Esophagus squamous epithelium (tissue), 5 donors: ENCODE data around the gene DGCR6L. TPM values are rescaled to one million over a fixed set of nuclear protein-coding genes. Genes with fewer than 3 reads are reported as not detected.
"Not testable (repeated sequence)": the region's sequence is repeated elsewhere in the genome, so short reads cannot be mapped to it uniquely, and the experiment has no call there.

ENCODE experiments used
- DNase-seq: peaks from one replicate; lab custom pipeline; 2025; lab: John Stamatoyannopoulos, UW
- H3K27ac ChIP-seq, 4 donors: fragments of 200-600 bp; sonication (generic); one replicate each; pipeline ENCODE4 v1.5.1; 2016 to 2019; ENCODE audit warnings: mild to moderate bottlenecking in 1 of 4
- H3K27me3 ChIP-seq, 4 donors: fragments of 200-600 bp; sonication (generic); 1 replicate in 3 of 4; 2 replicates in 1 of 4; pipeline versions ENCODE4 v1.5.1 to v1.6.0; 2017 to 2021; ENCODE audit warnings: antibody characterized with exemption in 1 of 4
- H3K36me3 ChIP-seq, 3 donors: fragments of 200-600 bp; sonication (generic); one replicate each; pipeline ENCODE4 v1.5.1; 2016 to 2019
- H3K4me1 ChIP-seq, 3 donors: fragments of 200-600 bp; sonication (generic); one replicate each; pipeline ENCODE4 v1.5.1; 2017 to 2019
- H3K4me3 ChIP-seq, 4 donors: fragments of 200-600 bp; sonication (generic); 1 replicate in 3 of 4; 2 replicates in 1 of 4; pipeline ENCODE4 v1.5.1; 2016 to 2019; ENCODE audit warnings: mild to moderate bottlenecking in 2 of 4, moderate library complexity in 1 of 4
- H3K9me3 ChIP-seq, 3 donors: fragments of 200-600 bp; sonication (generic); one replicate each; pipeline ENCODE4 v1.5.1; 2016 to 2019
- POLR2A ChIP-seq, 4 donors: fragments of 450-650 bp; IDR thresholded peaks; one replicate each; pipeline ENCODE4 v1.6.1; 2017; ENCODE audit warnings: antibody characterized with exemption in 4 of 4, mild to moderate bottlenecking in 4 of 4, moderate library complexity in 3 of 4
- WGBS, 2 donors: methylation state at CpG; one replicate each; pipeline ENCODE4 v1.1.5; 2018; 5-methylcytosine and 5-hydroxymethylcytosine counted together
- intact Hi-C: fragments of 100-400 bp; cut with DNase I; formaldehyde crosslinking; loops from one replicate; pipeline ENCODE4 v1.15.0; 2022
- total RNA-seq, 4 donors: library from RNA; depleted of rRNA; stranded (reverse); fragments of >200 nt; gene quantifications; one replicate each; pipeline ENCODE4 v1.1.0, GENCODE V29; 2016
- TF ChIP-seq, protein P1 (sequence below), 6 experiments: fragments of 450-650 bp in 4 of 6; fragments of 200-600 bp in 2 of 6; sonication (generic) in 2 of 6; IDR thresholded peaks; one replicate each; pipeline ENCODE4 v1.5.1; 2016 to 2019; ENCODE audit warnings: antibody characterized with exemption in 6 of 6, mild to moderate bottlenecking in 4 of 6, moderate library complexity in 4 of 6
- donor health status: DM: yes; HTN: yes; CAD: no.

Gene DGCR6L
- total RNA-seq, 4 donors from 2014 or later, result 35.7 to 56.2 (median 49.2) TPM

- no peak overlapping the region for H3K4me3 ChIP-seq
- intact Hi-C loops, result no loop called here
- no peaks in the 10 kb centered on the region for H3K36me3 ChIP-seq
- no peak overlapping the region for H3K27ac ChIP-seq
- no peak for DNase-seq
- peaks cover 0 to 12% (median 0%) of the 10 kb centered on the region in 4 donors for H3K27me3 ChIP-seq
- peaks cover 5 to 21% (median 13%) of the 10 kb centered on the region in 3 donors for H3K4me1 ChIP-seq
- TF ChIP-seq, protein P1, sequence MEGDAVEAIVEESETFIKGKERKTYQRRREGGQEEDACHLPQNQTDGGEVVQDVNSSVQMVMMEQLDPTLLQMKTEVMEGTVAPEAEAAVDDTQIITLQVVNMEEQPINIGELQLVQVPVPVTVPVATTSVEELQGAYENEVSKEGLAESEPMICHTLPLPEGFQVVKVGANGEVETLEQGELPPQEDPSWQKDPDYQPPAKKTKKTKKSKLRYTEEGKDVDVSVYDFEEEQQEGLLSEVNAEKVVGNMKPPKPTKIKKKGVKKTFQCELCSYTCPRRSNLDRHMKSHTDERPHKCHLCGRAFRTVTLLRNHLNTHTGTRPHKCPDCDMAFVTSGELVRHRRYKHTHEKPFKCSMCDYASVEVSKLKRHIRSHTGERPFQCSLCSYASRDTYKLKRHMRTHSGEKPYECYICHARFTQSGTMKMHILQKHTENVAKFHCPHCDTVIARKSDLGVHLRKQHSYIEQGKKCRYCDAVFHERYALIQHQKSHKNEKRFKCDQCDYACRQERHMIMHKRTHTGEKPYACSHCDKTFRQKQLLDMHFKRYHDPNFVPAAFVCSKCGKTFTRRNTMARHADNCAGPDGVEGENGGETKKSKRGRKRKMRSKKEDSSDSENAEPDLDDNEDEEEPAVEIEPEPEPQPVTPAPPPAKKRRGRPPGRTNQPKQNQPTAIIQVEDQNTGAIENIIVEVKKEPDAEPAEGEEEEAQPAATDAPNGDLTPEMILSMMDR (IDR thresholded peaks at IDR 0.05), result no peak
- TF ChIP-seq POLR2A (IDR thresholded peaks at IDR 0.05), result no peak
- no peaks in the 10 kb centered on the region for H3K9me3 ChIP-seq
- 81 to 90% methylated on average over 2 to 4 of the region's 9 CpGs for WGBS, 2 donors
Measured at GRCh38 chr22:20272174-20272573, 47.7 kb downstream of the DGCR6L start.

DNA sequence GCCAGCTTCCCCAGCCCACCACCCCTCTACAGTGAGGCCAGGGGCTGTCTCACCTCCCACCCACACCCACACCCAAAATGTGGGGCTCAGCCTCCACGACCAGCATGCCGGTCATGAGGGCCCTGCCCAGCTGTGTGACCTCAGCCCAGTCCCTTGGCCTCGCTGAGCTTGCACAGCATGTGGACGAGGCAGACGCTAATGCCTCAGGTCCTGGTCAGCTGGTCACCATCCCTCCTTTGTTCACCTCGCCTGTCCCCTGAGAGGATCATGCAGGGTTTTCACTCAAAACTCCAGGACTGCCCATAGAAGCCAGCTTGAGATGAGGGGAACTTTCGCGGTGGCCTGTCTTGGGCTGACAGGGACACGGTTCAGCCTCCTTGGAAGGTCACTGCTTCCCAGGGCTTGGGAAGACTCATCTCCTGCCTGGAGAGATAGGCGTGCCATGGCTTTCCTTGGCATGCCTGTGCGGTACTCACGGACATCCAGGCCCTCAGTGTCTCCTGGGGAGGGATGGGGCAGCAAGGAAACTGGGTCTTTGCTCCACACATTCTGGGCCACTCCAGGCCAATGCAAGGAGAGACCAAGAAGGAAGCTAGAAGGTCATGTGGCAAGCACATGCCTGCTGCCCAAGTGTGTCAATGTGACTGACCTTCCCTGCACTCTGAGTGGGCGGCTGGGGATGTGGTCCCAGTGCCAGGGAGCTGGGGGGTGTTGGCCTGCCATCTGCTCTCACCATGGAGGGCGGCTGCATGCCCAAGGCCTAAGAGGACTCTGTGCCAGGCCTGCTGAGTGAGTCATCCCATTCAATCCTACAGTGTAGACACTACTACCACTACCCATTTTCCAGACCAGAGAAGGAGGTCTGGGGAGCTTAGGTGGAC lies 48.5 kb downstream of the DGCR6L start:
- intact Hi-C loops, result no loop called here
- whole genome bisulfite sequencing, 2 donors, result 67% methylated on average over 8 of the region's 14 CpGs; no CpG with 5 or more reads in 1 of the 2 donors

DNA sequence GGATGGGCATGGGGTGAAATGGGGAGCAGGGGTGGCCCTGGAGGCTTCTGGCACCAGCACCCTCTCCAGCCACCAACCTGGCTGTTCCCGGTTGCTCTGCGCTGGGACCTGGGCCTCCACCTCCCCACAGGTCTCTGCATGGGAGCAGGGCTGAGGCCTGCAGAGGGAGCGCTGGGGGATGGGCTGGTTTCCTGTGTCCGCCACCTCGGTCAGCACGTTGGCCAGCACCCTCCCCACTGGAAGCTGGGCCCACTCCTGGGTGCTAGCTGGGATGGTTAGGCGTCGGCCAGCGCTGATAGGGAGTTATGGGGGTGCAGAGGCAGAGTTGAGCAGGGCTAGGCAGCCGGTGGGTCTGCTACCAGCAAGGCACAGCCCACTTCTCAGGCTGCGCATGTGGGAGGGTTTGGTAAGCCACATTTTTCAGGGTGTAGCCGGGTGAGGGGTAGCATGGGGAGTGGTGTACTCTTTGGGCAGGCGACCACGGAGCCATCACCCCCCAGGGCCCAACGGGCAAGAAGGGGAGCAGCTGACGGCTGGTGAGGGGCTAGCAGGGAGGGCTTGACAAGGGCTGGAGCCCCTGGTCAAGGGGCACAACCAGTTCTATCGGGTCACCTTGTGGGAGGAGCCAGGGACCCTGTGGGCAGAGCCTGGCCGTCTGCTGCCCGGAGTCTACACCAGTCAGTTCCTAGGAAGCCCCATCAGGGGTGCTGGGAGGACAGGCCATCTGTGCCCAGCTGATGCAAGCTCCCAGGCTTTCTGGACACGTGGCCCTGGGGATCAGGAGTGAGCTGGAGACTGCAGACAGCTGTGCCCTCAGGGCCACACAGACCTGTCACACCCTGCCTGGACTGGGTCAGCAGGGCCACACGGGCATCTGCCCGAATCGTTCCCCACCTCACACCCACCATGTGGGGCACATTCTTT lies 49.4 kb downstream of the DGCR6L start:
- intact Hi-C loops, H3K27ac ChIP-seq, H3K9me3 ChIP-seq, DNase-seq, H3K36me3 ChIP-seq, H3K4me3 ChIP-seq: not testable (repeated sequence)
- Histone ChIP-seq H3K4me1 (peaks cover 7 to 26% (median 18%) of the 10 kb centered on the region in 3 donors), H3K27me3 (peaks cover 0 to 16% (median 0%) of the 10 kb centered on the region in 4 donors)
- WGBS, 2 donors, result 77 to 100% methylated on average over 1 to 9 of the region's 23 CpGs

More for the DNA sequence above, 48.5 kb downstream of the DGCR6L start:
- H3K27me3 ChIP-seq, result peaks cover 0 to 16% (median 0%) of the 10 kb centered on the region in 4 donors
- H3K9me3 ChIP-seq, result no peaks in the 10 kb centered on the region
- no peak for TF ChIP-seq POLR2A (IDR thresholded peaks at IDR 0.05)
- TF ChIP-seq, protein P1 (IDR thresholded peaks at IDR 0.05), result no peak
- H3K4me1 ChIP-seq, result peaks cover 7 to 26% (median 18%) of the 10 kb centered on the region in 3 donors
- no peak overlapping the region for H3K4me3 ChIP-seq
- H3K27ac ChIP-seq, result no peak overlapping the region
- DNase-seq, result no peak
- no peaks in the 10 kb centered on the region for H3K36me3 ChIP-seq

- intact Hi-C loops, H3K36me3 ChIP-seq, DNase-seq, H3K4me3 ChIP-seq, H3K9me3 ChIP-seq, H3K27ac ChIP-seq: not testable (repeated sequence)
- H3K27me3 ChIP-seq, result peaks cover 0 to 16% (median 0%) of the 10 kb centered on the region in 4 donors
- WGBS, 2 donors, result 100% methylated on average over 4 of the region's 8 CpGs; no CpG with 5 or more reads in 1 of the 2 donors
- peaks cover 7 to 26% (median 18%) of the 10 kb centered on the region in 3 donors for H3K4me1 ChIP-seq
Measured at GRCh38 chr22:20269673-20270072, 50.2 kb downstream of the DGCR6L start.

DNA sequence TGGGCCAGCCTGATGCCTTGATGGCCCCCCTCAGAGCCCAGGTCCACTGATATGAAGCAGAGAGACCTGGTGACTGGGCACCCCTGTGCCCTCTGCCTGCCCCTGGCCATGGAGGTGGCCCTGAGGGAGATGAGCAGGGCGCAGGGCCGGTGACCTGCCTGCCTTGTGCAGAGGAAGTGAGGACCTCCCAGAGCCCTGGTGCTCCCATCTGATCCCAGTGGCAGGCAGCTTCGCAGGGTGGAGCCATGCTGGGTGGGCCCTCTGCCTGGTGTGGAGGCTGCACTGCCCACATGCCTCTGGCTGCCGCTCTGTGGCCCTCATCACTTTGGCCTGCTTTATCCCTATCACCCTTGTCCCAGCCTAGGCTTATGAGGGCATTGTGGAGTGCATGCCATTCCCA lies 50.7 kb downstream of the DGCR6L start:
- WGBS, 2 donors, result 82% methylated on average over 2 of the region's 4 CpGs; no CpG with 5 or more reads in 1 of the 2 donors
- H3K36me3 ChIP-seq, H3K4me3 ChIP-seq, H3K9me3 ChIP-seq, intact Hi-C loops, H3K27ac ChIP-seq, DNase-seq: not testable (repeated sequence)
- peaks cover 0 to 16% (median 0%) of the 10 kb centered on the region in 4 donors for H3K27me3 ChIP-seq
- H3K4me1 ChIP-seq, result peaks cover 7 to 26% (median 18%) of the 10 kb centered on the region in 3 donors

GRCh38 chr22:20268279-20269012 lies 51.4 kb downstream of the DGCR6L start, which contains the start of gene RTN4R:
Gene RTN4R (minus strand): TSS chr22:20268318. CDS start chr22:20268092, 226 bp downstream.
- intact Hi-C loops, result no loop called here
- Histone ChIP-seq H3K27ac (peak within 1 kb of the TSS; percentile 25 to 81 (median 62)), H3K9me3 (no peaks in the 10 kb centered on the region), H3K4me1 (peaks cover 7 to 21% (median 18%) of the 10 kb centered on the region in 3 donors), H3K27me3 (peaks cover 0 to 16% (median 0%) of the 10 kb centered on the region in 4 donors), H3K36me3 (no peaks in the 10 kb centered on the region), H3K4me3 (peak within 1 kb of the TSS; percentile 41 to 75 (median 56))
- 60% methylated on average over 2 of the region's 58 CpGs; no CpG with 5 or more reads in 1 of the 2 donors for WGBS, 2 donors
- TF ChIP-seq, protein P1 (IDR thresholded peaks at IDR 0.05), result peak; percentile 30 to 89 (median 80)
- TF ChIP-seq POLR2A (IDR thresholded peaks at IDR 0.05), result no peak
- no peak for DNase-seq
